ENCODE data around the gene DSG2.

GRCh38 chr18:31509571-31509970 is 11.6 kb downstream of the DSG2 start:
- TF ChIP-seq CTCF (IDR thresholded peaks at IDR 0.05; ENCODE audit: low read length) (no peak), EZH2 (IDR thresholded peaks at IDR 0.05; ENCODE audit: borderline replicate concordance, low read length) (no peak)

Measured in OCI-LY1 (cell line).